ENCODE data around the gene PNKD.

PNKD gene

DNA sequence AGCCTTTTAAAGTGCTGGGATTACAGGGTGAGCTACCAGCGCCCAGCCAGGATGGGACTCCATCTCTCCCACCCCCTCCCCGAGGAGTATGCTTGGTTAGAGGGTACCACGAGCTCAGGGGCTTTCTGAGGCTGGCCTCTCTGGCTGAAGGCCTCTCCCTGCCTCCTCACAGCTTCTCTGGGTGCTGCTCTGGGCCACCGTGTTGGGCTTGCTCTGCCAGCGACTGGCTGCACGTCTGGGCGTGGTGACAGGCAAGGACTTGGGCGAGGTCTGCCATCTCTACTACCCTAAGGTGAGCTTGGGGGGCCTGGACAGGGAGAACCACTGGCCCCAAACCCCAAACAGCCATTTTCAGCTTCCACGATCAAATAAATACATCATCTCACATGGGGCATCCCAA lies 114.7 kb downstream of the PNKD start:
- Histone ChIP-seq H4K20me1 (ENCODE audit: insufficient read depth, low read length, poor library complexity, severe bottlenecking) (no peaks in the 10 kb centered on the region), H3K9ac (ENCODE audit: low read depth, low read length, poor library complexity, severe bottlenecking) (no peak overlapping the region), H3K36me3 (ENCODE audit: insufficient read depth, low read length) (no peaks in the 10 kb centered on the region), H3K9me2 (replicated peaks; ENCODE audit: low read depth, low read length) (no peaks in the 10 kb centered on the region), H3K27me3 (ENCODE audit: insufficient read depth, low read length, poor library complexity, severe bottlenecking) (no peaks in the 10 kb centered on the region), H3K4me1 (ENCODE audit: insufficient read depth, low read length, poor library complexity, severe bottlenecking) (no peaks in the 10 kb centered on the region), H3F3A (ENCODE audit: low read depth) (no peaks in the 10 kb centered on the region), H3K4me3 (ENCODE audit: low read length, poor library complexity, severe bottlenecking) (no peak overlapping the region), H3K79me2 (ENCODE audit: insufficient read depth, low read length) (no peaks in the 10 kb centered on the region), H2AFZ (ENCODE audit: low read length) (no peak overlapping the region), H3K9me3 (ENCODE audit: insufficient read depth, low read depth, low read length) (no peaks in the 10 kb centered on the region), H3K4me2 (ENCODE audit: low read depth, low read length, poor library complexity, severe bottlenecking) (no peak overlapping the region)
- TF ChIP-seq, protein P1, sequence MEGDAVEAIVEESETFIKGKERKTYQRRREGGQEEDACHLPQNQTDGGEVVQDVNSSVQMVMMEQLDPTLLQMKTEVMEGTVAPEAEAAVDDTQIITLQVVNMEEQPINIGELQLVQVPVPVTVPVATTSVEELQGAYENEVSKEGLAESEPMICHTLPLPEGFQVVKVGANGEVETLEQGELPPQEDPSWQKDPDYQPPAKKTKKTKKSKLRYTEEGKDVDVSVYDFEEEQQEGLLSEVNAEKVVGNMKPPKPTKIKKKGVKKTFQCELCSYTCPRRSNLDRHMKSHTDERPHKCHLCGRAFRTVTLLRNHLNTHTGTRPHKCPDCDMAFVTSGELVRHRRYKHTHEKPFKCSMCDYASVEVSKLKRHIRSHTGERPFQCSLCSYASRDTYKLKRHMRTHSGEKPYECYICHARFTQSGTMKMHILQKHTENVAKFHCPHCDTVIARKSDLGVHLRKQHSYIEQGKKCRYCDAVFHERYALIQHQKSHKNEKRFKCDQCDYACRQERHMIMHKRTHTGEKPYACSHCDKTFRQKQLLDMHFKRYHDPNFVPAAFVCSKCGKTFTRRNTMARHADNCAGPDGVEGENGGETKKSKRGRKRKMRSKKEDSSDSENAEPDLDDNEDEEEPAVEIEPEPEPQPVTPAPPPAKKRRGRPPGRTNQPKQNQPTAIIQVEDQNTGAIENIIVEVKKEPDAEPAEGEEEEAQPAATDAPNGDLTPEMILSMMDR (conservative IDR thresholded peaks at IDR 0.05; ENCODE audit: low read length): no peak
- no peak for TF ChIP-seq EZH2phosphoT487 (IDR thresholded peaks at IDR 0.05; ENCODE audit: borderline replicate concordance)

DNA sequence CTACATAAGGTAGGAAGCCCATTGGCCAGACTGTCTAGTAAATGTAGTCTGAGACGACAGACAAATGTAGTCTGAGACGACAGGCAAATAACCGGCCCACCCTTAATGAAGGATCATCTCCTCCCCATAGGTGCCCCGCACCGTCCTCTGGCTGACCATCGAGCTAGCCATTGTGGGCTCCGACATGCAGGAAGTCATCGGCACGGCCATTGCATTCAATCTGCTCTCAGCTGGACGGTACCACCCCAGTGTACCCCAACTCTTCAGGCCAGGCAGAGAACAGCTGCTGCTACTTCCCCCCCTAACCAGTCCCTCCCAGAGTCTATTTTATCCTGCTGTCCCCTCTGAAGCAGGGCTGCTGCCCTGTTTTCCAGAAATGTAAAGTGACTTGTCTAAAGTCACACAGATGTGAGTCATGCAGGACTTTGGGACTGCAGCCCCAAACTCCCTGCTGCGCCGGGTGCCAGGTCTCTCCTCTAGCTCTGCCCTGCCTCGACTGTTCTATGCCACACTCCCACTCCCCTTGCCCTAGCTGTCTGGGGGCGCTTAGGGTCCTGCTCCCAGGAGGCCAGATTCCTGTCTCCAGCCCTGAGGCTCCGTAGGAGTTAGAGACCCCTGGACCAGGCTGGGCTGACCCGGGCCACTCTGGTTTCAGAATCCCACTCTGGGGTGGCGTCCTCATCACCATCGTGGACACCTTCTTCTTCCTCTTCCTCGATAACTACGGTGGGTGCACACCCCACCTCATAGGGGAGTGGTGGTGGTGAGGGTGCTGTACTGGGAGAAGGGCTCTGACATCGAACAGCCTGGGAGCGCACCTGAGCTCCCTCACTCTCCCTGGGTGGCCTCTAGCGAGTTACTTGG lies 116.4 kb downstream of the PNKD start:
- Histone ChIP-seq H3K4me2 (ENCODE audit: low read depth, low read length, poor library complexity, severe bottlenecking) (no peak overlapping the region), H3K9me2 (replicated peaks; ENCODE audit: low read depth, low read length) (no peaks in the 10 kb centered on the region), H2AFZ (ENCODE audit: low read length) (no peak overlapping the region), H3K4me1 (ENCODE audit: insufficient read depth, low read length, poor library complexity, severe bottlenecking) (no peaks in the 10 kb centered on the region), H3K27me3 (ENCODE audit: insufficient read depth, low read length, poor library complexity, severe bottlenecking) (no peaks in the 10 kb centered on the region), H3K9me3 (ENCODE audit: insufficient read depth, low read depth, low read length) (no peaks in the 10 kb centered on the region), H3K36me3 (ENCODE audit: insufficient read depth, low read length) (no peaks in the 10 kb centered on the region), H3K4me3 (ENCODE audit: low read length, poor library complexity, severe bottlenecking) (no peak overlapping the region), H3F3A (ENCODE audit: low read depth) (no peaks in the 10 kb centered on the region), H3K79me2 (ENCODE audit: insufficient read depth, low read length) (no peaks in the 10 kb centered on the region), H4K20me1 (ENCODE audit: insufficient read depth, low read length, poor library complexity, severe bottlenecking) (no peaks in the 10 kb centered on the region), H3K9ac (ENCODE audit: low read depth, low read length, poor library complexity, severe bottlenecking) (no peak overlapping the region)
- TF ChIP-seq EZH2phosphoT487 (IDR thresholded peaks at IDR 0.05; ENCODE audit: borderline replicate concordance): no peak
- TF ChIP-seq, protein P1 (conservative IDR thresholded peaks at IDR 0.05; ENCODE audit: low read length): no peak

DNA sequence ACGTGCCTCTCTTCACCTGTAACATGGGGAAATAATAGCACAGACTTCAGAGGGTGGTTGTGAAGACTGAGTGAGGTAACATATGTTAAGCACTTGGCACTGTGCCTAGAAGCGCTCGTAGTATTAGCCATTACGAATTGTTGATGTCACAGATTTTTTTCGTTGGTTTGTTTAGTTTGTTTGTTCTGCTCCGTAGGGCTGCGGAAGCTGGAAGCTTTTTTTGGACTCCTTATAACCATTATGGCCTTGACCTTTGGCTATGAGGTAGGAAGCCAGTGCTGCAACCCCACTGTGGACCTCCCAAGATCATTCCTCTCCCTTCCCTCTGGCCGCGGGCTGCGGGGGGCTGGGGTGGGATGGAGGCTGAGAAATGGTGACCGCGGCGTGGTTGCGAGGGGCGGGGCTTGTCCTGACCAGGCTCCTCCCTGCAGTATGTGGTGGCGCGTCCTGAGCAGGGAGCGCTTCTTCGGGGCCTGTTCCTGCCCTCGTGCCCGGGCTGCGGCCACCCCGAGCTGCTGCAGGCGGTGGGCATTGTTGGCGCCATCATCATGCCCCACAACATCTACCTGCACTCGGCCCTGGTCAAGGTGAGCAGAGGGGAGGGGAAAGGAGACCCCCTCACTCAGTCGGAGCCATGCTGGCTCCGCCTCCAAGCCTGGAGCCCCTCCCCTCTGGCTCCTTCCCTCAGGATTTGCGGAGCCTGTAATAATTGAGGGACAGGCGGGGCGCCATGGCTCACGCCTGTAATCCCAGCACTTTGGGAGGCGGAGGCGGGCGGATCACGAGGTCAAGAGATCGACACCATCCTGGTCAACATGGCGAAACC lies 117.3 kb downstream of the PNKD start:
- Histone ChIP-seq H3K79me2 (ENCODE audit: insufficient read depth, low read length) (no peaks in the 10 kb centered on the region), H3K27me3 (ENCODE audit: insufficient read depth, low read length, poor library complexity, severe bottlenecking) (no peaks in the 10 kb centered on the region), H3K4me2 (ENCODE audit: low read depth, low read length, poor library complexity, severe bottlenecking) (no peak overlapping the region), H4K20me1 (ENCODE audit: insufficient read depth, low read length, poor library complexity, severe bottlenecking) (no peaks in the 10 kb centered on the region), H3F3A (ENCODE audit: low read depth) (no peaks in the 10 kb centered on the region), H3K36me3 (ENCODE audit: insufficient read depth, low read length) (no peaks in the 10 kb centered on the region), H3K9ac (ENCODE audit: low read depth, low read length, poor library complexity, severe bottlenecking) (no peak overlapping the region), H2AFZ (ENCODE audit: low read length) (no peak overlapping the region), H3K4me3 (ENCODE audit: low read length, poor library complexity, severe bottlenecking) (no peak overlapping the region), H3K9me3 (ENCODE audit: insufficient read depth, low read depth, low read length) (no peaks in the 10 kb centered on the region), H3K9me2 (replicated peaks; ENCODE audit: low read depth, low read length) (no peaks in the 10 kb centered on the region), H3K4me1 (ENCODE audit: insufficient read depth, low read length, poor library complexity, severe bottlenecking) (no peaks in the 10 kb centered on the region)
- TF ChIP-seq, protein P1 (conservative IDR thresholded peaks at IDR 0.05; ENCODE audit: low read length): no peak
- TF ChIP-seq EZH2phosphoT487 (IDR thresholded peaks at IDR 0.05; ENCODE audit: borderline replicate concordance): no peak
